Kasumi-1 (cell line): ENCODE results near the gene COA5.

ENCODE experiments used
- DNase-seq, 2 experiments: peaks; one replicate each; lab custom pipeline; 2025; lab: John Stamatoyannopoulos, UW

The COA5 gene

GRCh38 chr2:98571796-98572195, 36.5 kb downstream of the COA5 start:
- DNase-seq: no peak

- DNase-seq: no peak
Measured at GRCh38 chr2:98571121-98571701, 37.1 kb downstream of the COA5 start.

GRCh38 chr2:98570356-98570755, 38.0 kb downstream of the COA5 start:
- no peak for DNase-seq

GRCh38 chr2:98569915-98570314, 38.4 kb downstream of the COA5 start:
- no peak for DNase-seq

GRCh38 chr2:98569197-98569793, 39.0 kb downstream of the COA5 start:
- DNase-seq: peak in 1 of 2 experiments; percentile 14

GRCh38 chr2:98568161-98568956, 40.0 kb downstream of the COA5 start:
- DNase-seq: no peak

- no peak for DNase-seq
Measured at GRCh38 chr2:98565941-98566340, 42.4 kb downstream of the COA5 start.

- no peak for DNase-seq
Measured at GRCh38 chr2:98565286-98565860, 42.9 kb downstream of the COA5 start.

- DNase-seq: no peak
Measured at GRCh38 chr2:98564541-98565132, 43.7 kb downstream of the COA5 start.

- DNase-seq: no peak
Measured at GRCh38 chr2:98563394-98563793, 44.9 kb downstream of the COA5 start.

- DNase-seq: no peak
Measured at GRCh38 chr2:98561902-98562695, 46.2 kb downstream of the COA5 start.

GRCh38 chr2:98561018-98561417, 47.3 kb downstream of the COA5 start:
- DNase-seq: no peak

GRCh38 chr2:98560256-98560771, 48.0 kb downstream of the COA5 start:
- no peak for DNase-seq

GRCh38 chr2:98559581-98559980, 48.7 kb downstream of the COA5 start:
- peak; percentile 22 to 33 for DNase-seq

GRCh38 chr2:98558852-98559530, 49.3 kb downstream of the COA5 start:
- no peak for DNase-seq

GRCh38 chr2:98556344-98557033, 51.8 kb downstream of the COA5 start:
- DNase-seq: no peak

GRCh38 chr2:98555696-98556095, 52.6 kb downstream of the COA5 start:
- no peak for DNase-seq

- no peak for DNase-seq
Measured at GRCh38 chr2:98554116-98554861, 54.0 kb downstream of the COA5 start.

GRCh38 chr2:98552499-98553179, 55.7 kb downstream of the COA5 start:
- no peak for DNase-seq
